Skeletal muscle cell (primary cell): Measurements from ENCODE around the gene MAML3.
"Not testable (repeated sequence)": the region's sequence is repeated elsewhere in the genome, so short reads cannot be mapped to it uniquely, and the experiment has no call there.

Experiments used
- DNase-seq: peaks from one replicate; pipeline ENCODE4 v3.0.0-alpha.2; 2010; ENCODE audit warnings: low read depth
- H3K4me3 ChIP-seq: 2 replicates; pipeline ENCODE4 v1.5.1; 2011; ENCODE audit warnings: low read depth, mild to moderate bottlenecking, control low read depth, low read length, moderate library complexity

Gene MAML3

DNA sequence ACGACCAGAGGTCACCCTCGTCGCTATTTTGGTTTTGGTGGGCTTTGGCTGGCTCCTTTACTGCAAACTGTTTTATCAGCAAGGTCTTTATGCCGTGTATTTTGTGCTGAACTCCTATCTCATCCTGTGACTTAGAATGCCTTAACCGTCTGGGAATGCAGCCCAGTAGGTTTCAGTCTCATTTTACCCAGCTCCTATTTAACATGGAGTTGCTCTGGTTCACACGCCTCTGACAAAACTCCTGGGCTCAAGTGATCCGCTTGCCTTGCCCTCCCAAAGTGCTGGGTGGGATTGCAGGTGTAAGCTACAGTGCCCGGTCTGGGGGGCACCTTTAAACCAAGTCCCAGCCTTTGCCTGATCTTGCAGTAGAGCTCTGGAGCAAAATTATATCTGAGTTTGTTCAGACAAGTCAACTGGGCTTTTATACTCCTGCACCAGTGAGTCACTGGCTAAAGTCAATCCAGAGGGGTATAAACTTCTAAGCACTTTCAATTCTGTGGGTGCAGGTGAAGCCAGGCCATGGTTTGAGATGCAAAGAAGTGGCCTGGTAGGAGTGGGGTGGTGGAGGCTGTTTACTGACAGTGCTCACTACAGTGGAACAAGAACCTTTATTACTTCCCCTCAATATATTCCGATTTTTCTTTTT is 438.1 kb downstream of the MAML3 start:
- no peak overlapping the region for H3K4me3 ChIP-seq
- DNase-seq, result no peak

DNA sequence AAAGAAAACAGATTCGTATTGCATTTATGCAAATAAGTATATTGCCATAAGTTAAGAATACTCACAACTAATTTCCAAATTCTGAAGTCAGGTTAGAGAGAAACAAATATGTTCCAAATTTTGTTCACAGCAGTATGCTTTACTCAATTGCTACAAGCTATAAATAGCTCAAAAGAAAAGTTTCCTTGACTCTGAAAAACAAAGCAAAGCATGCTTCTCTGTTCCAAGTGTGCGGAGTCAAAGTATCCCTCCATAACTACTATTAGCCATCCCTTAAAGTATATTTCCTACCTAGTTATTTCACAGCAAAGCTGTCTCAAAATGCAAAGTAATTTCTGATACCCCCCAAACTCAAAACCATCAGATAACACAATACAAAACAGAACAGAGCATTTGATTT is 441.1 kb downstream of the MAML3 start:
- DNase-seq, result no peak
- no peak overlapping the region for H3K4me3 ChIP-seq

DNA sequence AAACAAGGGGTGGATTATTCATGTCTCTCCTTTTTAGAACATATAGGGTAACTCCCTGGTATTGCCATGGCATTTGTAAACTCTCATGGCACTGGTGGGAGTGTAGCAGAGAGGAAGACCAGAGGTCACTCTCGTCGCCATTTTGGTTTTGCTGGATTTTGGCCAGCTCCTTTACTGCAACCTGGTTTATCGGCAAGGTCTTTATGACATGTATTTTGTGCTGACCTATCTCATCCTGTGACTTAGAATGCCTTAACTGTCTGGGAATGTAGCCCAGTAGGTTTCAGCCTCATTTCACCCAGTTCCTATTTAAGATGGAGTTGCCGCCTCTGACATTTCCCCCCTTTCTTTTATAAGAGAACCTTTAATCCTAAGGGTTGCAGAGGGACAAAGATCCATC is 442.5 kb downstream of the MAML3 start:
- no peak for DNase-seq
- H3K4me3 ChIP-seq, result no peak overlapping the region

DNA sequence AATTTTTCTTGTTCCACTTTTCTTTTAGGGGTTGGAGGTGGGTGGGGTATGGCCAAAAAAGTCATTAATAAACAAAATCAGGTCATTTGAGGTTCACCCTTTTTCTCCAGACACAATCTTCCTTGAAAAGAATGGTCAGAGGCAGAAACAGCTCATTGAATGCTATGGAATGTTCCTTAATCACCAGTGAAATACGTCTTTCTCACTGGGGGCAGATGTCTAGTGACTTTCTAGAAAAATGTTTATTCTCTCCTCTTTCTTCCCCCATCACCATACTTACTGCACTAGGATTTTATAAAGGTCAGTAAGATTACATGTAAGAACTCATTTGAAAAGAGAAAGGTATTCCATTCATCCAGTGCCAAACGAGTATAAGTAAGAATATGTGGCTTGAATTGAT is 443.9 kb downstream of the MAML3 start:
- H3K4me3 ChIP-seq, result no peak overlapping the region
- no peak for DNase-seq

DNA sequence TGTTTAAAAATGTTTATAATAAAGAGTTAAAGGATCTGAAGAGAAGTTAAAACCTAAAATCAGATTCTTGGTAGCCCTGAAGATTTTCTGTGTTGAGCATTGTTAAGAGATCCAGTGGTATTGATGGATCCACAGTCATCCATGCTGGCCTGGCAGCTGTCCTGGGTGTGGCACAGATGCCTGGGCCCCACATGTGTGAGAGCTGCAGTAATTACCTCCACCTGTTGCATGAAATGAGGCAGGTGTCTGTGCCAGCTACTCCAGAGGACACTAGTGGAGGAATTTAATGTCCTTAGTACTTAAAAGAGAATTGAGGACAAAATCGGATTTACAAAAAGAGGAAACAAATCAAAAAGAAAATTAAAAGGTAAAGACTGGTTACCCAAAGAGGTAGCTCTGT is 444.3 kb downstream of the MAML3 start:
- H3K4me3 ChIP-seq, result no peak overlapping the region
- no peak for DNase-seq

DNA sequence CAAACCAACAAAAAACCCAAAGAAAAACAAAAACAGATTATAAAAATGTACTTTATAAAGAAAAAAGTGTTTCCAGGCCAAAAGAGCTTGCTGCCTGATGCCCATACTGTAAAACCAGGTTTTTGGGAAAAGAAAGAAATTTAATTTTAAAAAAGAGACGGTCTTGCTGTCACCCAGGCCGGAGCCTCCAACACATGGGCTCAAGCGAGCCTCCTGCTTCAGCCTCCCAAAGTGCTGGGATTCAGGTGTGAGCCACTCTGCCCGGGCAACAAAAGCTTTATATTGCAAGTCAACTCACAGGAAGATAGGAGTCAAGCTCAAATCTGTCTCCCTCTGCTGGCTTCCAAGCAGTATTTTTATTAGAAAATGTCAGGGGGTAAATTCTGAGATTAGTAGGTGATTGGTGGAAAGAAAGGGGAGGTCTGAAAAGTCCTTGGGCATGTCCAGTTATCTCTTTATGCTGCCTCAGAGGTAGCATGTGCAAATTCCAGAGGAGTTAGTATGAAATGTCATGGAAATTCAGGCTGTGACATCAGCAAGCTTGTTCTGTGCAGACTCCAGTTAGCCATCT is 449.0 kb downstream of the MAML3 start:
- H3K4me3 ChIP-seq, result no peak overlapping the region
- DNase-seq, result no peak

DNA sequence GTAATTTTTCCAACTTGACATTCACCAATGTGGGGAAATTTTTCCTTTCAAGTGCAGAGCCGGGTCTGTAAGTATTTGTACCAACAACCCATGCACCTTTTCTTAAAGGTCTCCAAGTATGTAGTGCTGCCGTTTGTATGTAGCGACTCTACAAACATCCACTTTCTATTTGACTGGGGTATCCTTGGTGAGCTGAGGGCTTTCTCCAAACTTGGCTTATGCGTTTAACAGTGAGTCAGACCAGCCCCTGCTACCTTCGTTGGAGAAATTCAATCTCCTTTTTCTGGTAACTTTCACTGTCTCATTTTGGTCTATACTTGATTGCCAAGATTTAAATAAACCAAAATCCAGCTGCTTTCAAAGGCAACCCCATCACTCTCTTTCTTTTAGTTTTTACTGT is 453.4 kb downstream of the MAML3 start:
- DNase-seq, result no peak
- H3K4me3 ChIP-seq, result no peak overlapping the region

DNA sequence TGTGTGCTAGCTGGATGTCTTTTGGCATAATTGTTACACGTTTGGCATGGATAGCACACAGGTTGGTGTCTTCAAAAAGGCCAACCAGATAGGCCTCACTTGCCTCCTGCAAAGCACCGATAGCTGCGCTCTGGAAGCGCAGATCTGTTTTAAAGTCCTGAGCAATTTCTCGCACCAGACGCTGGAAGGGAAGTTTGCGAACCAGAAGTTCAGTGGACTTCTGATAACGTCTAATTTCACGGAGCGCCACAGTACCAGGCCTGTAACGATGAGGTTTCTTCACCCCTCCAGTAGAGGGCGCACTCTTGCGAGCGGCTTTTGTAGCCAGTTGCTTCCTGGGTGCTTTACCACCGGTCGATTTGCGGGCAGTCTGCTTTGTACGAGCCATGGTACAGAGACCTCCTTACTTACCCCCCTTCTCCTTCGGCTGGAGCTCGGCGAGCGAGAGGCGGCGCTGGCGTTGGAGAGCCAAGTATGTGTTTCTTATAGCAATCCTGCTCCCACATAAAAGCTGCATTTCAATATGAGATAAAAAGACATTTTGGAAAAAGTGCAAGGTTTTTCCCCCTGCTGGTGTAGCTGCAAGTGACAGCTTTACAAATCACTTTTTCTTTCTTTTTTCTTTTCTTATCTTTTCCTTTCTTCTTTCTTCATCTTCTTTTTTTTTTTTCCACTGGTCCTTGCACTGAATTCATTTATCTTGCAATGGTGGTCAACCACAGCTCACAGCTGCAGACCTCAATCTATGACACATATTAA is 455.6 kb downstream of the MAML3 start:
- not testable (repeated sequence) for DNase-seq

DNA sequence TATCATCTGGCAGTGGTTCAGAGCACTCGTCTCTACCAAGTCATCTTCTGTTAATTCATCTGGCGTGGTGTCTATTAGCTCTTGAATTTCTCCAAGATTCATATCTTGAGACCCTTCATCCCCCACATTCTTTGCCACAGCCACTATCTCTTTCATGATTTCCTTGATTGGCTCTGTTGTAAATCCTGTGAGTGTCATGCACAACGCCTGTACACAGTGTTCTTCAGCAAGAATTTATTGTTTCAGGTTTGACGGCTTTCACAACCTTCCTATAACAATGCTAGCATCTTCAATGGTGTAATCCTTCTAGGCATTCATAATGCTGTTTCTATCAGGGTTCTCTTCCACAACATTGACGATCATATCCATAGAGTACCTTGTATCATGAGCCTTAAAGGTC is 457.5 kb downstream of the MAML3 start:
- DNase-seq, result no peak
- no peak overlapping the region for H3K4me3 ChIP-seq

More for the DNA sequence above, 455.6 kb downstream of the MAML3 start:
- H3K4me3 ChIP-seq, result not testable (repeated sequence)

DNA sequence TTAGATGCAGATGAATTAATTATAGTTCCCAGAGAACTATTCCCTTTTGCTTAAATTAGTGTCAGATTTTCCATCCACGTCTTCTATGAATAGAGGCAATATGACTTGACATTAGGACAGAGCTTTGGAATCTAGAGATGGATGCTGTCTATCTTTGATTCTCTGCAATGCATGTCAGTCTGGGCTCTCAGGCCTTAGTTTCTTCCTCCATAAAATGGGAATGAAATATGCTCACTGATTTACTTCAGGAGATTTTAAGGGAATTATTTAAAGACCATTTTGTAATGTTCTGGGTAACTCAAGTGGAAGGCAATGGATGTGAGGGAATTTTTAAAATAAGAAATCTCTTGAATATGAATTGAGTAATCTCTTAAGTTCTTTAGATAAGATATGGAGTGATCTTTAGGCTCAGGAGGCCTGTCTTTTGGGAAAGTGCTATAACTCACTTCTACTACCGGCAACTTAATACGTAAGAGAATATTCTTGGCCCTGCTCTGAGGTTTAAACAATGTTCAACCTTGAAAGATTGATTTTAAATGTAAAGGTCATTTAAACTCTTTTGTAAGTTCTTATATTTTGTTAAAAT is 459.4 kb downstream of the MAML3 start:
- no peak overlapping the region for H3K4me3 ChIP-seq
- no peak for DNase-seq

DNA sequence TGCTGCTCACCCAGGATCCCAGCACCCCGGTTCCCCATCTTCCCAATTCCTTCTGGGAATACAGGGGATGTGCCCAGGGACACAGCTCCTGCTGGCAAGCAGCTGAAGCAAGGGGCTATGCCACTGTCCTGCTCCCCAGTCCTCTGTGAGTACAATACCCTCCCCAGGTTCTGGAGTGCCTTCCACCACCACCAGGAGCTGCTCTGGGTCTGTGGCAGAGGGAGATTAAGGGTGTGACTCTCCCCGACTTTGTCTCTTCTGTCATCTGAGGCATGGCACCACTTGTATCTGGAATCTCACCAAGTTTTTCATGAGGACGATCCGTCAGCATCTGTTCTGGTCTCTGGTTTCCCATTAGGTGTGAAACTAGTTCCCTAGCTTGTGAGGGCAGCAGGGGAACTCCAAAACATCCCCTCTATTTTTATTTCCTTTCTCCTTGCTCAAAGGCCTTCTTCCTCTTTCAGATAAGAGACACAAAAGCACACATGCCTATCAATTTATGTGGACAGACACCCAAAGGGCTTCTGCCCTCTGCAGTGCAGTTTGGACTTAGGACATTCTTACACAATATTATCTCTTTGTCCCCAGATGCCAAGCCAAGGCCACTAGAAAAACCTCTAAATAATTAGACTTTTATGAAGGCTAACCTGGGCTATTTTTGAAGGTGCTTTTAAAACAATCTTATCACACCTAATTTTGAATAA is 461.5 kb downstream of the MAML3 start:
- H3K4me3 ChIP-seq, result no peak overlapping the region
- no peak for DNase-seq

DNA sequence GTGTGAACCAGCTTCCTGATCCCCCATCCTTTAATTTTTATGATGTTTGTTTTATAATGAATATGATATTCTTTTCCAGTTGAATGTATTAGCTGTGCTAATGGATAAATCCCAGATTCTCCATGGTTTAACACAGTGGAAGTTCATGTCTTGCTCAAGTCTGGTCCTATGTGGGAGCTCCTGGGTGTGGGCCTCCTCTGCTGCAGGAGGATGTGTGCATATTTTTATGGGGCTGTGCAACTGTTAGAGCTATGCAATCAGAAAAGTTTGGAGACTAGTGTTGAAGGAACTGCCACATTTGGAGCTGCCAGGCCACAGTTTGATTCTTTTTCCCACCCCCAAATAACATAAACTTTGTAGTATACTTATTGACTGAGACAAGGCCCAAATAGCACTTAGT is 463.6 kb downstream of the MAML3 start:
- DNase-seq, result no peak
- no peak overlapping the region for H3K4me3 ChIP-seq

DNA sequence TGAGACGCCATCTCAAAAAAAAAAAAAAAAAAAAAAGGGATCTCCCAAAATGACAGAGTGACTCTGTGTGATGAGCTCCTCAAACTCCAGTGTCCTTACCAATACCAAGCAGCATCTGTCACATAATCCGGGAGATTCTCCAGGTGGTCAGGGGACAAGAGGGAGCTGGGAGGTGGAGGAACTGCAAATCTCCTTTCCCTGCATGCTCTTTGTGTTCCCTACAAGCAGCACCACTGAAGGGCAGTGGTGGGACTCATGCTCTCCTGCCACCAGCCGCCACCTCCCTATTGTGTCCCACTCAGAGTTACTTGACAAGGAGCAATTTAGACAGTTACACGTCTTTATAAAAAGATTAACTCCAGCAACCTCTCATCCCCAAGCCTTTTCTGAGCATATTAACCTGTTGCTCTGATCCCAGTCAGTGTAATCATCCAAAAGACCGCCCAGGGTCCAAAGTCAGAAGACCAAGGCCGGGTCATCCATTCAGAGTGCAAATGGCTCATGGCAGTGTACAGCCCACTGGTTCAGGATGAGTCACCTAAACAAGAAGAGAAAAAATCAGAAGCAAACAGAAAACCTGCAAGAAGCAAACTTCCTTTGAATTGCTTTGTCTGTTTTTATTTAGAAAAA is 464.8 kb downstream of the MAML3 start:
- no peak overlapping the region for H3K4me3 ChIP-seq
- DNase-seq, result no peak

DNA sequence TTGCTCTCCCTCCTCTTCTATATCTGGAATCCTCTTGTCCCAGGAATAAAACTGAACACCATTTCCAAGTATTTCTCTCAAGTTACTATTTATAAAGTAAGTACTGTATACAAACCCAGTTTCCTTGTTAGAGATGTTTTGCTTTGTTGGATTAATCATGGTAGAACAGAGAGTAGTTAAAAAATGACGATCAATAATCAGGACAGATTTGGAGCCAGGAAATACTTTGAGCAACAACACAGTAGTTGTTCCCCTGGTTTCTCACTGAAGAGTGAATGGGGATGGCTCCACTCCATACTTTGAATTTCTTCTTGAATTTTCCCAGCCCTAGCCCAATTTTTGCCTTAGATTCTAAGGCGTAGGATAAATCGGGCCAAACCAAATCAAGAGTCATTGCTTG is 467.0 kb downstream of the MAML3 start:
- no peak for DNase-seq
- no peak overlapping the region for H3K4me3 ChIP-seq

DNA sequence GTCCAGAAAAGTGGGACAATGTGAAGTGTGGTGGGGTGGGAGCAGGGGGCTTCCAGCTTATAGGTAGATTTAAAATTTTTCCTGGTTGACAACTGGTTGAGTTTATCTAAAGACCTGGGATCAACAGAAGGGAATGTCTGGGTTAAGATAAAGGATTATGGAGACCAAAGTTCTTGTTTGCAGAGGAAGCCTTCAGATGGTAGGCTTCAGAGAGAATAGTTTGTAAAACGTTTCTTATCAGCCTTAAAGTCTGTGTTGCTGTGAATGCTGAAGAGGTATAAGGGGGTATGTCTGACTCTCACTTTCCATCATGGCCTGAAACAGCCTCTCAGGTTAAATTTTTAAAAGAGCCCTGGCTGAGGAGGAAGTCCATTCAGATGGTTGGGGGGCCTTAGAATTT is 467.9 kb downstream of the MAML3 start:
- no peak overlapping the region for H3K4me3 ChIP-seq
- no peak for DNase-seq

DNA sequence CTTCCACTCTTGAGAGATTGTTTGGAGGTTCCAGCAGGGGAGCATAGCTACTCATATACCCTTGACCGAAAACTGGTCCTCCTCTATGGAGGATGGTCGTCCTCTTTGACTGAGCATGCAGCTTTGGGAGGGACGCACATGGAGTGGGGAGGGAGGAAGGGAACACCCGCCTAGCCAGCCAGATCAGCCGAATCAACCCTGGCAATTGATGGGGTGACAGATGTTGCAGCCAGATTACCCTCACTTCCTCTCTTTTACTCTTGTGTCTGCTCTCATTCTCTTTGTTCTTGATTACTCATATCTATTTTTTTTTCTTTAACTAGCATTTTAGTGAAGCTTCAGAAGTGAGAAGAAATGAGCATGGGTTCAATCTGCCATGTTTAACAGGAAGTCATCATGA is 468.8 kb downstream of the MAML3 start:
- no peak for DNase-seq
- no peak overlapping the region for H3K4me3 ChIP-seq

DNA sequence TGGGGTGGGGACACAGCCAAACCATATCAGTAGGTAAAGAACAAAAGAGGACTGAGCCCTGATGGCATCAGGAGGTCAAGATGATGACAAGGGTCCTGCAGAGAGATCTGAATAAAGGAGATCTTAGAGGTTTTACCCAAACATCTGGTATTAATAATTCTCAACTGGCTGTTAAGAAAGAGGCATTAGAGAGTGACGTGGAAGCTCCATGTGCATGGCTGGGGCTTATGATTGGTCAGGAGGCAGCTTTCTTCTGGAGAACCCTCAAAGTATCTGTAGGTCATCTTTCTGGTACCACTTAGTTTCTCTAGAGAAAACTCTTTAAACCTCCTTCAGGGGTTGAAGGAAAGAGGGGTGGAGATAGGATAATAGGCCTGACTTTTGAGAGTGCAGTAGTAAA is 469.6 kb downstream of the MAML3 start:
- DNase-seq, result no peak
- no peak overlapping the region for H3K4me3 ChIP-seq

DNA sequence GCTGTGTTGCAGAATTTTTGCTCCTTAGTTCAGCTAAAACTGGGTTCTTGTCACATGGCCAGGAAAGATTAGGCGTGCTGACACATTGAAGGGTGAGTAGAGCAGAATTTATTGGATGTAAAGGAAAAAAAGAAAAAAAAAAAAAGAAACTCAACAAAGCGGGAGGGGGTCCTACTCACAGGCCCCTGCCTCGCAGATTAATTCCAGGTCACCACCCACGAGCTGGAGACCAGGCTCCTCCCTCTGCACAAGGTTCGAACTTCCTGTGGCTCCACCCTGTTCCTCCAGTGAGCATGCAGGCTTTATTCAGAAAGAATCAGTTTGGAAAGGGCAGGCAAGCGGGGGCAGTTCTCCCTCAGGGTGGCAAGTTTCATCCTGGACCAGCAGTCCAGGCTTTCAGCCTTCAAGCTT is 471.2 kb downstream of the MAML3 start:
- no peak overlapping the region for H3K4me3 ChIP-seq
- DNase-seq, result no peak

DNA sequence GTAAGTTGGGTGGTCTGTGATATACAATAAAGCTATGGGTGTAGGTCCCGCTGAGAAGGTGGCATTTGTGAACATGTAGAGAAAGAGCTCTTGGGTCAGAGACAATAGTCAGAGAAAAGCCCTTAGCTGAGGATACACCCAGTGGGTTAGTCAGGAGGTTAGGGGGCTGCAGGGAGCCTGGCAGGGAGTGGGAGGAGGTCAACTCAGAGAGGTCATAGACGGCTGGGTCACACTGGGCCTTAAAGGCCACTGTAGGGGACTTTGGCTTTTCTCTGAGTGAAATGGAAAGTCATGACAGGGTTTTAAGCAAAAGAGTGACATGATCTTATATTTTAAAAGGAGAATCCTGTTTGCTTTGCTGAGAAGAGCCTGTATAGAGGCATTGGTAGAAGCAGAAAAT is 471.7 kb downstream of the MAML3 start:
- no peak overlapping the region for H3K4me3 ChIP-seq
- DNase-seq, result no peak
